Endothelial cell of umbilical vein (primary cell): ENCODE results near the gene CELF5. TPM values are rescaled to one million over a fixed set of nuclear protein-coding genes. Genes with fewer than 3 reads are reported as not detected.

Experiments
- BruUV-seq: library from RNA; stranded (reverse); fragments of 400-500 nt; replicated peaks from 2 replicates; lab custom pipeline; 2021; lab: Mats Ljungman, UMichigan
- CTCF ChIA-PET: fragments of 300-600, 350-600 bp; sonication (Branson Sonifier 250); formaldehyde crosslinking; loops from one replicate; lab custom pipeline; 2021; ENCODE audit warnings: antibody characterized with exemption, inconsistent platforms; lab: Charles Lee
- POLR2A ChIA-PET: fragments of 300-600, 350-600 bp; sonication (Branson Sonifier 250); formaldehyde crosslinking; loops from one replicate; lab custom pipeline; 2021; ENCODE audit warnings: antibody characterized with exemption, inconsistent platforms; lab: Charles Lee
- DNase-seq: peaks from one replicate; pipeline ENCODE4 v3.0.0-alpha.2; 2011; ENCODE audit warnings: low read depth, low spot score
- FAIRE-seq: peaks from 2 replicates; lab custom pipeline; 2011; peaks lifted over from hg19 to GRCh38; lab: Jason Lieb, UNC
- H2AFZ ChIP-seq: 2 replicates; pipeline ENCODE4 v1.6.0; 2012; ENCODE audit warnings: low read depth, low read length, control low read depth, inconsistent platforms
- H3K27ac ChIP-seq: 2 replicates; pipeline ENCODE4 v1.5.1; 2011; ENCODE audit warnings: low read depth, mild to moderate bottlenecking, control low read depth, low read length, moderate library complexity; ENCODE audit not compliant: insufficient read depth
- H3K27me3 ChIP-seq, 2 experiments: 2 replicates each; pipeline versions ENCODE4 v1.6.0 to v1.6.1; 2011; ENCODE audit warnings: low read length in 2 of 2, mixed read lengths in 1 of 2; ENCODE audit not compliant: control insufficient read depth in 2 of 2, insufficient read depth in 2 of 2
- H3K36me3 ChIP-seq, 2 experiments: 2 replicates in 1 of 2; 3 replicates in 1 of 2; pipeline ENCODE4 v1.5.1; 2011; ENCODE audit warnings: low read length in 2 of 2, mild to moderate bottlenecking in 1 of 2, moderate library complexity in 1 of 2; ENCODE audit not compliant: control insufficient read depth in 2 of 2, insufficient read depth in 2 of 2; ENCODE audit errors: extremely low read depth in 1 of 2
- H3K4me1 ChIP-seq: 3 replicates; pipeline ENCODE4 v1.5.1; 2011; ENCODE audit warnings: mild to moderate bottlenecking, low read length; ENCODE audit not compliant: control insufficient read depth, insufficient read depth; ENCODE audit errors: extremely low read depth
- H3K4me2 ChIP-seq: 2 replicates; pipeline ENCODE4 v1.6.1; 2011; ENCODE audit warnings: low read length, control low read depth, mixed read lengths; ENCODE audit not compliant: insufficient read depth
- H3K4me3 ChIP-seq, 3 experiments: fragments of 200-600 bp in 1 of 3; sonication (generic), shearing (Covaris generic) in 1 of 3; replicated peaks in 1 of 3; 2 replicates each; pipeline ENCODE4 v1.5.1; 2011 to 2016; ENCODE audit warnings: control low read depth in 3 of 3, low read length in 3 of 3, mild to moderate bottlenecking in 2 of 3, inconsistent platforms in 1 of 3, low read depth in 1 of 3, moderate library complexity in 1 of 3; ENCODE audit not compliant: insufficient read depth in 1 of 3
- H3K79me2 ChIP-seq: 2 replicates; pipeline ENCODE4 v1.6.0; 2012; ENCODE audit warnings: low read length, inconsistent platforms; ENCODE audit not compliant: control insufficient read depth, insufficient read depth
- H3K9ac ChIP-seq: replicated peaks from 2 replicates; pipeline ENCODE3; 2011; ENCODE audit warnings: low read length, control low read depth; ENCODE audit not compliant: insufficient read depth; ENCODE audit errors: extremely low read depth
- H3K9me1 ChIP-seq: replicated peaks from 3 replicates; pipeline ENCODE4 v1.6.0; 2011; ENCODE audit warnings: mild to moderate bottlenecking, low read length; ENCODE audit not compliant: control insufficient read depth, insufficient read depth; ENCODE audit errors: extremely low read depth
- H3K9me3 ChIP-seq: replicated peaks from 2 replicates; pipeline ENCODE4 v1.5.1; 2012; ENCODE audit warnings: low read length, inconsistent platforms; ENCODE audit not compliant: control insufficient read depth, insufficient read depth
- H4K20me1 ChIP-seq: replicated peaks from 2 replicates; pipeline ENCODE3; 2011; ENCODE audit warnings: mild to moderate bottlenecking, low read length; ENCODE audit not compliant: control insufficient read depth, insufficient read depth; ENCODE audit errors: extremely low read depth
- EZH2 ChIP-seq: IDR thresholded peaks from 2 replicates; pipeline ENCODE4 v1.6.1; 2012; ENCODE audit warnings: borderline replicate concordance, low read depth, mild to moderate bottlenecking, moderate library complexity, low read length, inconsistent platforms; ENCODE audit not compliant: severe bottlenecking
- FOS ChIP-seq: IDR thresholded peaks from 2 replicates; pipeline ENCODE4 v1.6.1; 2011; ENCODE audit warnings: mild to moderate bottlenecking, low read length, moderate library complexity, borderline replicate concordance; ENCODE audit not compliant: insufficient read depth
- GATA2 ChIP-seq: IDR thresholded peaks from 2 replicates; pipeline ENCODE4 v1.7.0; 2011; ENCODE audit warnings: low read depth, mild to moderate bottlenecking, moderate library complexity, mixed read lengths, low read length; ENCODE audit not compliant: insufficient read length, insufficient read depth
- JUN ChIP-seq: IDR thresholded peaks from 2 replicates; pipeline ENCODE4 v1.6.1; 2011; ENCODE audit warnings: borderline replicate concordance, low read depth; ENCODE audit not compliant: insufficient read length, insufficient read depth
- MYC ChIP-seq: IDR thresholded peaks from one replicate; pipeline ENCODE4 v1.6.1; 2011; ENCODE audit warnings: mild to moderate bottlenecking, low read depth, low read length
- POLR2A ChIP-seq: IDR thresholded peaks from 2 replicates; pipeline ENCODE4 v1.6.1; 2012; ENCODE audit warnings: low read depth, mild to moderate bottlenecking, control low read depth, low read length
- POLR2AphosphoS5 ChIP-seq: IDR thresholded peaks from 2 replicates; pipeline ENCODE4 v1.6.1; 2012; ENCODE audit warnings: low read depth, mild to moderate bottlenecking, control low read depth, low read length, moderate library complexity; ENCODE audit not compliant: insufficient read depth
- dilution Hi-C: fragments of 300-500 bp; cut with MboI; formaldehyde crosslinking; loops from one replicate; pipeline ENCODE4 v1.15.0; 2019; ENCODE audit warnings: low sequenced_read_pairs; ENCODE audit not compliant: extremely low pct_ligation_motif_present
- intact Hi-C: fragments of 100-400 bp; cut with micrococcal nuclease; formaldehyde crosslinking; loops from one replicate; pipeline ENCODE4 v1.10.0; 2022
- polyA plus RNA-seq, 4 experiments: library from polyadenylated mRNA; depleted of rRNA in 3 of 4; stranded (reverse) in 3 of 4; unstranded in 1 of 4; fragments of >200 nt; gene quantifications; 2 replicates each; pipeline versions ENCODE4 v1.2.1 to v1.2.3, GENCODE V29; 2011 to 2012; ENCODE audit warnings: missing spikeins in 1 of 4
- total RNA-seq: library from RNA; stranded (reverse); gene quantifications from 2 replicates; pipeline ENCODE4 v1.2.3, GENCODE V29; 2021
- TF ChIP-seq, protein P1 (sequence below), 2 donors: IDR thresholded peaks; 1 replicate in 1 of 2; 2 replicates in 1 of 2; pipeline ENCODE4 v1.5.1; 2011; ENCODE audit warnings: low read length in 2 of 2, mild to moderate bottlenecking in 2 of 2, moderate library complexity in 2 of 2, control low read depth in 1 of 2, inconsistent platforms in 1 of 2, low read depth in 1 of 2; ENCODE audit not compliant: insufficient read depth in 1 of 2; ENCODE audit errors: extremely low read depth in 1 of 2
- TF ChIP-seq, protein P2 (sequence below): IDR thresholded peaks from 2 replicates; pipeline ENCODE4 v1.6.1; 2011; ENCODE audit not compliant: insufficient read depth, insufficient read length

The CELF5 gene
- total and polyA plus RNA-seq, 2 donors (not counting 3 experiments of a cell fraction or from before 2014, with no cell fraction given), result not detected

- TF ChIP-seq GATA2, result no peak
- TF ChIP-seq, protein P1, sequence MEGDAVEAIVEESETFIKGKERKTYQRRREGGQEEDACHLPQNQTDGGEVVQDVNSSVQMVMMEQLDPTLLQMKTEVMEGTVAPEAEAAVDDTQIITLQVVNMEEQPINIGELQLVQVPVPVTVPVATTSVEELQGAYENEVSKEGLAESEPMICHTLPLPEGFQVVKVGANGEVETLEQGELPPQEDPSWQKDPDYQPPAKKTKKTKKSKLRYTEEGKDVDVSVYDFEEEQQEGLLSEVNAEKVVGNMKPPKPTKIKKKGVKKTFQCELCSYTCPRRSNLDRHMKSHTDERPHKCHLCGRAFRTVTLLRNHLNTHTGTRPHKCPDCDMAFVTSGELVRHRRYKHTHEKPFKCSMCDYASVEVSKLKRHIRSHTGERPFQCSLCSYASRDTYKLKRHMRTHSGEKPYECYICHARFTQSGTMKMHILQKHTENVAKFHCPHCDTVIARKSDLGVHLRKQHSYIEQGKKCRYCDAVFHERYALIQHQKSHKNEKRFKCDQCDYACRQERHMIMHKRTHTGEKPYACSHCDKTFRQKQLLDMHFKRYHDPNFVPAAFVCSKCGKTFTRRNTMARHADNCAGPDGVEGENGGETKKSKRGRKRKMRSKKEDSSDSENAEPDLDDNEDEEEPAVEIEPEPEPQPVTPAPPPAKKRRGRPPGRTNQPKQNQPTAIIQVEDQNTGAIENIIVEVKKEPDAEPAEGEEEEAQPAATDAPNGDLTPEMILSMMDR (IDR thresholded peaks at IDR 0.05; ENCODE audit: extremely low read depth in 1 of 2, insufficient read depth in 1 of 2, low read depth in 1 of 2, low read length in 2 of 2), result no peak
- no peak for TF ChIP-seq MYC
- TF ChIP-seq POLR2AphosphoS5, result no peak
- no peak for TF ChIP-seq POLR2A
- no peak for TF ChIP-seq EZH2
- no peak for TF ChIP-seq FOS
- TF ChIP-seq, protein P2, sequence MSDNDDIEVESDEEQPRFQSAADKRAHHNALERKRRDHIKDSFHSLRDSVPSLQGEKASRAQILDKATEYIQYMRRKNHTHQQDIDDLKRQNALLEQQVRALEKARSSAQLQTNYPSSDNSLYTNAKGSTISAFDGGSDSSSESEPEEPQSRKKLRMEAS, result no peak
- no peak for TF ChIP-seq JUN
- Histone ChIP-seq H3K9me3 (no peaks in the 10 kb centered on the region), H3K27me3 (peaks cover 18 to 21% of the 10 kb centered on the region in 2 experiments), H3K27ac (no peak overlapping the region), H3K9ac (no peak overlapping the region), H3K4me1 (no peaks in the 10 kb centered on the region), H3K79me2 (no peaks in the 10 kb centered on the region), H3K4me3 (no peak overlapping the region), H3K4me2 (no peak overlapping the region), H2AFZ (no peak overlapping the region), H3K36me3 (no peaks in the 10 kb centered on the region), H3K9me1 (no peaks in the 10 kb centered on the region), H4K20me1 (no peaks in the 10 kb centered on the region)
- POLR2A ChIA-PET, result no interaction called here
- CTCF ChIA-PET, result interaction anchor here (0.6 to 1.4 kb wide), 4 partner anchors 12 to 255 kb away, joined by 3 read pairs; no protein-coding TSS in a partner anchor
- no peak for DNase-seq
- intact Hi-C loops, result no loop called here
- dilution Hi-C loops, result no loop called here
- no TSS peak for BruUV-seq
- no peak for FAIRE-seq
These were observed 5.5 kb downstream of the CELF5 start for GRCh38 chr19:3229888-3230496.
